Measurements from ENCODE around the gene PIK3R5.

The PIK3R5 gene

DNA sequence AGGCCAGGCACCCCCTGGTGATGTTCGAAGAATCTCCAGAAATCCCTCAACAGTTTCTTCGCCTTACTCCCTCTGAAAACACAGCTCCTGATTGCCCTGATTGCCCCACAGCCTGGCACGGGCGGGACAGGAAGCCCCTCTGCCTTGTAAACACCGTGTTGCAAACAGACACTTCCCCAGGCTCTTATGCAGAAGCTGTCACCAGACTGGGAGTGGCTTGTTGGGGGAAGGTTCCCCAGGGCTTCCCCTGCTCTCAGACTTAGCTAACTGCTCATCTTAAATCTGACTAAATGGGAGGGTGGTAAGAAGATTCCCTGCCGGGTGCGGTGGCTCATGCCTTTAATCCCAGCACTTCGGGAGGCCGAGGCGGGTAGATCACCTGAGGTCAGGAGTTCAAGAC is 11.2 kb downstream of the PIK3R5 start:
- H3K9me3 ChIP-seq (ENCODE audit: control insufficient read depth, insufficient read depth, low read length): no peaks in the 10 kb centered on the region; the same call in 1 of the 2 replicates
- no CpG with 5 or more reads among the region's 10 CpGs for WGBS (ENCODE audit: insufficient coverage, insufficient read length)
- no peak overlapping the region for H3K4me3 ChIP-seq (ENCODE audit: low read length)
- H3K27ac ChIP-seq (ENCODE audit: low read length): no peak overlapping the region
- H3K36me3 ChIP-seq (ENCODE audit: control insufficient read depth, insufficient read depth, low read length): no peaks in the 10 kb centered on the region
- DNase-seq (ENCODE audit: low read depth, low spot score): no peak
- H3K27me3 ChIP-seq (ENCODE audit: control insufficient read depth, insufficient read depth, low read length): no peaks in the 10 kb centered on the region
- H3K4me1 ChIP-seq (ENCODE audit: control insufficient read depth, insufficient read depth, low read length): 0 out of 2 replicates have a peak, but pooled peaks cover 2% of the 10 kb centered on the region

DNA sequence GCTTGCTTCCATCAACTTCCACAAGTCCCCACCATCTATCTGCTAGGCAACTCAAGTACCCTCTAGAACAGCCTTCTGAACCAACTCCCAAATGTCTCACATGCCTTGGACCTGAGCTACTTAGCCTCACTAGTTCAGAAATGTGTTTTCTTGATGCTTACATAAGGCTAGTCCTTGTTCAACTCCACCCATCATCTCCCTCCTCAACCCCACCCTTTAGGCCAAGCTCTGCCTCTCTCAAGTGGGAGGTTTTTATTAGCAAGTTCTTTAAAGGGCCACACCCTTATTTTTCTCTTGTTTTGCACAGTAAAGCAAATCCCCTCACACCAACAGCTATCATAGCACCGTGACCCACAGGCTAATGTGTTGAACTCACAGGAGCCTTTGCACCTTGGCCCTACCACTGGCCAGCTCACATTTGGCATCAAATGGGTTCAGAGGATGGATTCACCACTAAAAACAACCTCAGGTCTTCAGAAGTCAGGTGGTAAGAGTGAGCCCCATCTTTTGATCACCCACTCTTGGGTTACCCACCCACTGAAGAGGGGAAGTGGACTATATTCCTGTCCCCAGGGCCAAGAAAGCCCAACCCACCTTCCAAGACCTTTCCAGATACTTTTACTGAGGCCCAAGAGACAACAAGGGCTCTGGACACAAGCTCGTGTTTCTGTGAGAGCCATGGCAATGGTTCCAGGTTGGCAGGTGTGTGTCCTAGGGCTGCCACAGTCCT is 12.2 kb downstream of the PIK3R5 start:
- Histone ChIP-seq H3K36me3 (ENCODE audit: control insufficient read depth, insufficient read depth, low read length) (no peaks in the 10 kb centered on the region), H3K27me3 (ENCODE audit: control insufficient read depth, insufficient read depth, low read length) (no peaks in the 10 kb centered on the region), H3K4me1 (ENCODE audit: control insufficient read depth, insufficient read depth, low read length) (0 out of 2 replicates have a peak, but pooled peaks cover 2% of the 10 kb centered on the region), H3K9me3 (ENCODE audit: control insufficient read depth, insufficient read depth, low read length) (no peaks in the 10 kb centered on the region; the same call in 1 of the 2 replicates), H3K27ac (ENCODE audit: low read length) (no peak overlapping the region), H3K4me3 (ENCODE audit: low read length) (no peak overlapping the region)
- DNase-seq (ENCODE audit: low read depth, low spot score): no peak
- no CpG with 5 or more reads among the region's 2 CpGs for WGBS (ENCODE audit: insufficient coverage, insufficient read length)

DNA sequence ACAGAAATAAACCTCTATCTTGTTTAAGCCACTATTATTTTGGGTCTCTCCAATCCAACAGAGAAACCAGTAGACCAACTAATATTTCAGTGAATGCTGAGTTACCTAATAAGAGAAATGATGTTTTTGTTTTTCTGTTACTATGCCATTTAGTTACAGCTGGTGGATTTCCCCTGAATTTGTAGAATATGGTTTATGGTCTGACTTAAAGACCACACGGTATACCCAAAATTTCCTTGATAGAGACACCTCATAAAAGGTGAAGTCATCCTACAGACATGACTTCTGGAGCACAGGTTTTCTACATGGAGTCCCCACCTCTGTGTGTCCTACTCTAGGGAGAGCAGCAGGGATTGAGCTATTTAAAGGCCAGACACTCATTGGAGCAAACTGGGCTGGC is 13.3 kb downstream of the PIK3R5 start:
- H3K27me3 ChIP-seq (ENCODE audit: control insufficient read depth, insufficient read depth, low read length): no peaks in the 10 kb centered on the region
- 0 out of 2 replicates have a peak, but pooled peaks cover 2% of the 10 kb centered on the region for H3K4me1 ChIP-seq (ENCODE audit: control insufficient read depth, insufficient read depth, low read length)
- H3K9me3 ChIP-seq (ENCODE audit: control insufficient read depth, insufficient read depth, low read length): no peaks in the 10 kb centered on the region; the same call in 1 of the 2 replicates
- no peaks in the 10 kb centered on the region for H3K36me3 ChIP-seq (ENCODE audit: control insufficient read depth, insufficient read depth, low read length)
- H3K27ac ChIP-seq (ENCODE audit: low read length): no peak overlapping the region
- H3K4me3 ChIP-seq (ENCODE audit: low read length): no peak overlapping the region
- WGBS (ENCODE audit: insufficient coverage, insufficient read length): no CpG with 5 or more reads among the region's 1 CpG
- no peak for DNase-seq (ENCODE audit: low read depth, low spot score)

DNA sequence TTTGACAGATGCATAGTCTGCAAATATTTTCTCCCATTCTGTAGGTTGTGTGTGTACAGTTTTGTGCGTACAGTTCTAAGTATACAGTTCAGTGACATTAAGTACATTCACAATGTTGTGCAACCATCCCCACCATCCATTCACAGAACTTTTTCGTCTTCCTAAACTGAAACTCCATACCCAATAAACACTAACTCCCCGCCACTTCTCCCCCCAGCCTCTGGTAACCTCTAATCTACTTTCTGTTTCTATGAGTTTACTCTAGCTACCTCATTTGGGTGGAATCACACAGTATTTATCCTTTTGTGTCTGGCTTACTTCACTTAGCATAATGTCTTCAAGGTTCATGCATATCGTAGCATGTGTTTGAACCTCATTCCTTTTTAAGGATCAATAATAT is 14.3 kb downstream of the PIK3R5 start:
- Histone ChIP-seq H3K27me3 (ENCODE audit: control insufficient read depth, insufficient read depth, low read length) (no peaks in the 10 kb centered on the region), H3K36me3 (ENCODE audit: control insufficient read depth, insufficient read depth, low read length) (no peaks in the 10 kb centered on the region), H3K4me1 (ENCODE audit: control insufficient read depth, insufficient read depth, low read length) (0 out of 2 replicates have a peak, but pooled peaks cover 2% of the 10 kb centered on the region), H3K9me3 (ENCODE audit: control insufficient read depth, insufficient read depth, low read length) (no peaks in the 10 kb centered on the region; the same call in 1 of the 2 replicates), H3K4me3 (ENCODE audit: low read length) (no peak overlapping the region), H3K27ac (ENCODE audit: low read length) (no peak overlapping the region)
- no peak for DNase-seq (ENCODE audit: low read depth, low spot score)
- no CpG with 5 or more reads among the region's 4 CpGs for WGBS (ENCODE audit: insufficient coverage, insufficient read length)

DNA sequence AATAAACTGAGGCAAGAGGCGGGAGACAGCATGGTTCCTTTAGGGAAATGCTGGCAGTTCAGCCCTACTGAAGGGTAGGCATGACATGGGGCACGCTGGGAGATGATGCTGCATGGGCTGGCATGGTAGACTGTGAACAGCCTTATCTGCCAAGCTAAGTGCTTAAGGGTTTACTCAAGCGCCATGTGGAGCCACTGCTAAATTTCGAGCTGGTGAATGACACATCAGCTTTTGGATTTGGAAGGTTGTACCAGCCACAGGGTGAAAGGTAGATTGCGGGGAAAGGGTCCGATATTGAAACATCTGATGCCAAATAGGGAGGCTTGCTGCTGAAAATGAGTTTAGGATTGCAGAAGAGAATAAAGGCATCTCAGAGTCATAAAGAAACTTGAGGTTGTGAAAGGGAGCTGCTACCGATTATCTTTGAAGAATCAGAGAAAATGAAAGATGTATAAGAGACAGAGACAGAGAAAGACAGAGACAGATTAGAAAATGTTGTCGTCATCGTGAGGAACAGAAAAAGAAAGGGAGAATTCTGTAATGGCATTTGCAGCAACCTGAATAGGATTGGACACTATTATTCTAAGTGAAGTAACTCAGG is 16.3 kb downstream of the PIK3R5 start:
- Histone ChIP-seq H3K27ac (ENCODE audit: low read length) (no peak overlapping the region), H3K4me3 (ENCODE audit: low read length) (no peak overlapping the region), H3K9me3 (ENCODE audit: control insufficient read depth, insufficient read depth, low read length) (no peaks in the 10 kb centered on the region; the same call in 1 of the 2 replicates), H3K27me3 (ENCODE audit: control insufficient read depth, insufficient read depth, low read length) (no peaks in the 10 kb centered on the region), H3K36me3 (ENCODE audit: control insufficient read depth, insufficient read depth, low read length) (no peaks in the 10 kb centered on the region), H3K4me1 (ENCODE audit: control insufficient read depth, insufficient read depth, low read length) (no peaks in the 10 kb centered on the region)
- no peak for DNase-seq (ENCODE audit: low read depth, low spot score)
- WGBS (ENCODE audit: insufficient coverage, insufficient read length): no CpG with 5 or more reads among the region's 9 CpGs

DNA sequence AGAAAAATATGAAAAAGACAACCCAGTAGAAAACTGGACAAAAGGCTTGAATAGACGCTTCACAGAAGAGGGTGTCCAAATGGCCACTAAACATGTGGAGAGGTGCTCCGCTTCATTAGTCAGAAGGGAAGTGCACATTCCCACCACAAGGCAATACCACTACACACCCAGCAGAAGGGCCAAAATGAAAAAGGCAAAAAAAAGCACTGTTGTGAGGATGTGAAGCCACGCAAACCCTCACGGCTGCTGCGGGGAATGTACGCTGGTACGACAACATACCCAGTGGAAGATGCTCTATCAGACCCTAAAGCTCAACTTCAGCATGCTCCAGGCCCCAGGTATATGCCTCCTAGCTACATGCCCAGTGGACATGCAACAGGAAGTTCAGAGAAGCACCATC is 17.0 kb downstream of the PIK3R5 start:
- Histone ChIP-seq H3K27ac (ENCODE audit: low read length) (no peak overlapping the region), H3K9me3 (ENCODE audit: control insufficient read depth, insufficient read depth, low read length) (no peaks in the 10 kb centered on the region; the same call in 1 of the 2 replicates), H3K4me3 (ENCODE audit: low read length) (no peak overlapping the region), H3K36me3 (ENCODE audit: control insufficient read depth, insufficient read depth, low read length) (no peaks in the 10 kb centered on the region), H3K4me1 (ENCODE audit: control insufficient read depth, insufficient read depth, low read length) (no peaks in the 10 kb centered on the region), H3K27me3 (ENCODE audit: control insufficient read depth, insufficient read depth, low read length) (no peaks in the 10 kb centered on the region)
- no CpG with 5 or more reads among the region's 7 CpGs for WGBS (ENCODE audit: insufficient coverage, insufficient read length)
- DNase-seq (ENCODE audit: low read depth, low spot score): no peak

DNA sequence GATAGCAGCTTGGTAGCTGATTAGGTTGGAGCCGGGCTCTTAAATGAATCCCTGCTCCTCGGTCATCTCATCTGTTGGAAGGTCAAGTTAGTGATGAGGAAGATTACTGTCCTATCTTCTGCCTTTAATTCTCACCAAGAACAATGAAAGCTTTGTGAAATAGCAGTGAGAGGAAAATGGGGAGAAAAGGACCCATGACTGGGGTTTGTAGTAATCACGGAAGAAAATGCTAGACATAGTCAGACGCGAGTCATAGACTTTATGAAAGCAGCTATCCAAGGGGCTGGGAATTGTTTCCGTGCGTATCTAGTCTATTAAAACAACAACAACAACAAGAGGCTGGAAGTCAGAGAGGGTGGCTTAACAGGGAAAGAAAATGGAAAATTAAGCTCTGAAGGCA is 18.3 kb downstream of the PIK3R5 start:
- no CpG with 5 or more reads among the region's 7 CpGs for WGBS (ENCODE audit: insufficient coverage, insufficient read length)
- Histone ChIP-seq H3K4me3 (ENCODE audit: low read length) (no peak overlapping the region), H3K27me3 (ENCODE audit: control insufficient read depth, insufficient read depth, low read length) (no peaks in the 10 kb centered on the region), H3K9me3 (ENCODE audit: control insufficient read depth, insufficient read depth, low read length) (no peaks in the 10 kb centered on the region; the same call in 1 of the 2 replicates), H3K36me3 (ENCODE audit: control insufficient read depth, insufficient read depth, low read length) (no peaks in the 10 kb centered on the region), H3K4me1 (ENCODE audit: control insufficient read depth, insufficient read depth, low read length) (no peaks in the 10 kb centered on the region), H3K27ac (ENCODE audit: low read length) (no peak overlapping the region)
- DNase-seq (ENCODE audit: low read depth, low spot score): no peak

DNA sequence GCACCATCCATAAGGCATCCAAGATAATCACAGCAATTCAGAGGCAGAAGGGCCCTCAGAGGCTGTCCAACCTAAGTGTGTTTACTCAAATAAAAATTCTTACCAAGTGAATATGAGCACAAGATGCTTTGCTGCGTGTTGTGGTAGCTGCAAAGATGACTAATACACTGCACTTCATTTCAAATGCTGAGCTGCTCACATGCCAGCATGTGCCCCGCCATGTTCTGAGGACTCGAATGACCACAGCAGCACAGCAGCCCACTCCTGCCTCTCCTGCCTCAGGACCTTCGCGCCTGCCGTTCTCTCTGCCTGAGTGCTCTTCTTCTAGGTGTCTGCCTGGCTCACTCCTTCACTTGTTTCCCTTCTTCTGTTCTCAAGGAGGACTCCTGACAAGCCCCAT is 19.0 kb downstream of the PIK3R5 start:
- no peak overlapping the region for H3K27ac ChIP-seq (ENCODE audit: low read length)
- H3K9me3 ChIP-seq (ENCODE audit: control insufficient read depth, insufficient read depth, low read length): no peaks in the 10 kb centered on the region; the same call in 1 of the 2 replicates
- no CpG with 5 or more reads among the region's 6 CpGs for WGBS (ENCODE audit: insufficient coverage, insufficient read length)

DNA sequence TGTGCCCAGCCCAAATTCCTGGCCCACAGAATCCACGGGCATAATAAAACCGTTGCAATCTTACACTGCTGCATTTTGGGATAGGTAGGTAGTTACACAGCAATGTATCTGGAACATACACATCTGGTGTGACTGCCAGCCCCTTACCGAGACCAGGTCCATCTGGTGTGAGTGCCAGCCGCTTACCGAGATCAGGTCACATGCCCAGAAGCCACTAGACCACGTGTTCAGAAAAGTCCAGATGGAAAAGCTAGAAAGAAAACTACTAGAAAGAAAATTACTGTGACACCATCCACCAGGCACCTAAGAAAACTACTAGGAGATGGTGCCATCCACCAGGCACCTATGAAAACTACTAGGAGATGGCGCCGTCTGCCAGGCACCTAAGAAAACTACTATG is 19.4 kb downstream of the PIK3R5 start:
- no peak overlapping the region for H3K4me3 ChIP-seq (ENCODE audit: low read length)
- no peaks in the 10 kb centered on the region for H3K4me1 ChIP-seq (ENCODE audit: control insufficient read depth, insufficient read depth, low read length)
- DNase-seq (ENCODE audit: low read depth, low spot score): no peak
- H3K27ac ChIP-seq (ENCODE audit: low read length): no peak overlapping the region
- H3K27me3 ChIP-seq (ENCODE audit: control insufficient read depth, insufficient read depth, low read length): no peaks in the 10 kb centered on the region
- no CpG with 5 or more reads among the region's 8 CpGs for WGBS (ENCODE audit: insufficient coverage, insufficient read length)
- no peaks in the 10 kb centered on the region; the same call in 1 of the 2 replicates for H3K9me3 ChIP-seq (ENCODE audit: control insufficient read depth, insufficient read depth, low read length)
- no peaks in the 10 kb centered on the region for H3K36me3 ChIP-seq (ENCODE audit: control insufficient read depth, insufficient read depth, low read length)

More for the DNA sequence above, 19.0 kb downstream of the PIK3R5 start:
- no peaks in the 10 kb centered on the region for H3K36me3 ChIP-seq (ENCODE audit: control insufficient read depth, insufficient read depth, low read length)
- H3K4me1 ChIP-seq (ENCODE audit: control insufficient read depth, insufficient read depth, low read length): no peaks in the 10 kb centered on the region
- no peaks in the 10 kb centered on the region for H3K27me3 ChIP-seq (ENCODE audit: control insufficient read depth, insufficient read depth, low read length)
- H3K4me3 ChIP-seq (ENCODE audit: low read length): no peak overlapping the region
- DNase-seq (ENCODE audit: low read depth, low spot score): no peak

DNA sequence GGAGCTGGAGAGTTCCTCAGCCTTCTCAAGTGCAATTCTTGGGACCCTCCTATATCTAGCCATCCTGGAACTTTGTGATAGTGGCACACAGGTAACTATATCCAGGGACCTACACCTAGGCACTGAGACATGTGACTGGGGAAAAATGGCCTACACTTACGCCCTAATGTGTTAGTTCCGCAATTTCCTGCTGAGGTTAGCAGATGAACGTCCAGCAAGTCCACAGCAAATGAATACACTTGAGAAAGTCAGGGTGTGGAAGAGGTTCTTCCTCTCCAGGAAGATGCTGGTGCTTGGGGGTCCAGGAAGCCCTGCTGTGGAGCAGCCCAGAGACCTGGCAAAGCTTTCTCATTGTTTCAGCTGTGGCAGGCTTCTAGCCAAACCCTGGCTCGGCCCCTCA is 20.8 kb downstream of the PIK3R5 start:
- Histone ChIP-seq H3K9me3 (ENCODE audit: control insufficient read depth, insufficient read depth, low read length) (no peaks in the 10 kb centered on the region), H3K27ac (ENCODE audit: low read length) (no peak overlapping the region), H3K4me1 (ENCODE audit: control insufficient read depth, insufficient read depth, low read length) (no peaks in the 10 kb centered on the region; the same call in 1 of the 2 replicates), H3K36me3 (ENCODE audit: control insufficient read depth, insufficient read depth, low read length) (no peaks in the 10 kb centered on the region), H3K27me3 (ENCODE audit: control insufficient read depth, insufficient read depth, low read length) (no peaks in the 10 kb centered on the region), H3K4me3 (ENCODE audit: low read length) (no peak overlapping the region)
- no CpG with 5 or more reads among the region's 4 CpGs for WGBS (ENCODE audit: insufficient coverage, insufficient read length)
- DNase-seq (ENCODE audit: low read depth, low spot score): no peak

All from iPS DF 6.9 (cell line).